Astrocyte (in vitro differentiated cells and primary cell): ENCODE data around the gene TWNK. TPM values are rescaled to one million over a fixed set of nuclear protein-coding genes. Genes with fewer than 3 reads are reported as not detected.
A peak's percentile ranks its signal among the peaks of the same experiment; 100 is the strongest.

Experiments used
- DNase-seq: peaks from one replicate; pipeline ENCODE4 v3.0.0-alpha.2; 2010; ENCODE audit warnings: low read depth
- FAIRE-seq: peaks from 2 replicates; lab custom pipeline; 2011; peaks lifted over from hg19 to GRCh38; lab: Jason Lieb, UNC
- H2AFZ ChIP-seq: 2 replicates; pipeline ENCODE4 v1.6.0; 2012; ENCODE audit warnings: low read depth, low read length, inconsistent platforms
- H3K27ac ChIP-seq: 2 replicates; pipeline ENCODE4 v1.5.1; 2011; ENCODE audit warnings: low read depth, low read length, inconsistent platforms
- H3K27me3 ChIP-seq: 2 replicates; pipeline ENCODE4 v1.6.0; 2011; ENCODE audit warnings: low read length, inconsistent platforms; ENCODE audit not compliant: insufficient read depth
- H3K36me3 ChIP-seq: 2 replicates; pipeline ENCODE4 v1.5.1; 2011; ENCODE audit warnings: low read length, inconsistent platforms; ENCODE audit not compliant: insufficient read depth
- H3K4me1 ChIP-seq: 2 replicates; pipeline ENCODE4 v1.5.1; 2011; ENCODE audit warnings: low read length, inconsistent platforms; ENCODE audit not compliant: insufficient read depth
- H3K4me2 ChIP-seq: 2 replicates; pipeline ENCODE4 v1.6.0; 2012; ENCODE audit warnings: low read length, inconsistent platforms
- H3K4me3 ChIP-seq: 2 replicates; pipeline ENCODE4 v1.5.1; 2011; ENCODE audit warnings: low read depth, mild to moderate bottlenecking, low read length, inconsistent platforms; ENCODE audit not compliant: insufficient read depth
- H3K79me2 ChIP-seq: 2 replicates; pipeline ENCODE4 v1.6.0; 2012; ENCODE audit warnings: mild to moderate bottlenecking, low read length, inconsistent platforms; ENCODE audit not compliant: insufficient read depth
- H3K9ac ChIP-seq: 2 replicates; pipeline ENCODE4 v1.6.0; 2012; ENCODE audit warnings: mild to moderate bottlenecking, low read length, inconsistent platforms
- H3K9me3 ChIP-seq: 2 replicates; pipeline ENCODE4 v1.5.1; 2012; ENCODE audit warnings: low read depth, mild to moderate bottlenecking, low read length, inconsistent platforms; ENCODE audit not compliant: insufficient read depth
- H4K20me1 ChIP-seq: 2 replicates; pipeline ENCODE4 v1.6.0; 2012; ENCODE audit warnings: low read length, inconsistent platforms; ENCODE audit not compliant: insufficient read depth
- H3K27ac Mint-ChIP-seq: one replicate; pipeline ENCODE4 v1.8.0; 2021; ENCODE audit warnings: mild to moderate bottlenecking, mixed read lengths; ENCODE audit not compliant: unreplicated experiment
- H3K27me3 Mint-ChIP-seq: one replicate; pipeline ENCODE4 v1.8.0; 2021; ENCODE audit warnings: low read depth, mixed read lengths; ENCODE audit not compliant: unreplicated experiment
- H3K36me3 Mint-ChIP-seq: one replicate; pipeline ENCODE4 v1.8.0; 2021; ENCODE audit warnings: low read depth, mixed read lengths; ENCODE audit not compliant: unreplicated experiment
- H3K4me1 Mint-ChIP-seq: one replicate; pipeline ENCODE4 v1.8.0; 2021; ENCODE audit warnings: low read depth, mixed read lengths; ENCODE audit not compliant: unreplicated experiment
- H3K4me3 Mint-ChIP-seq: one replicate; pipeline ENCODE4 v1.8.0; 2021; ENCODE audit warnings: mild to moderate bottlenecking, moderate library complexity, mixed read lengths; ENCODE audit not compliant: unreplicated experiment
- H3K9me3 Mint-ChIP-seq: one replicate; pipeline ENCODE4 v1.8.0; 2021; ENCODE audit warnings: mild to moderate bottlenecking, mixed read lengths; ENCODE audit not compliant: unreplicated experiment
- EZH2 ChIP-seq: IDR thresholded peaks from 2 replicates; pipeline ENCODE4 v1.6.1; 2012; ENCODE audit warnings: mild to moderate bottlenecking, low read length, inconsistent platforms; ENCODE audit not compliant: insufficient read depth
- total RNA-seq: library from RNA; stranded (reverse); gene quantifications from 2 replicates; pipeline ENCODE4 v1.2.1, GENCODE V29; 2021
- TF ChIP-seq, protein P1 (sequence below): IDR thresholded peaks from 2 replicates; pipeline ENCODE4 v1.5.1; 2011; ENCODE audit warnings: low read depth, mild to moderate bottlenecking, inconsistent platforms, low read length, moderate library complexity; ENCODE audit not compliant: insufficient read depth

Gene TWNK
- total RNA-seq, 1 donor from 2014 or later, result 12.9 TPM

DNA sequence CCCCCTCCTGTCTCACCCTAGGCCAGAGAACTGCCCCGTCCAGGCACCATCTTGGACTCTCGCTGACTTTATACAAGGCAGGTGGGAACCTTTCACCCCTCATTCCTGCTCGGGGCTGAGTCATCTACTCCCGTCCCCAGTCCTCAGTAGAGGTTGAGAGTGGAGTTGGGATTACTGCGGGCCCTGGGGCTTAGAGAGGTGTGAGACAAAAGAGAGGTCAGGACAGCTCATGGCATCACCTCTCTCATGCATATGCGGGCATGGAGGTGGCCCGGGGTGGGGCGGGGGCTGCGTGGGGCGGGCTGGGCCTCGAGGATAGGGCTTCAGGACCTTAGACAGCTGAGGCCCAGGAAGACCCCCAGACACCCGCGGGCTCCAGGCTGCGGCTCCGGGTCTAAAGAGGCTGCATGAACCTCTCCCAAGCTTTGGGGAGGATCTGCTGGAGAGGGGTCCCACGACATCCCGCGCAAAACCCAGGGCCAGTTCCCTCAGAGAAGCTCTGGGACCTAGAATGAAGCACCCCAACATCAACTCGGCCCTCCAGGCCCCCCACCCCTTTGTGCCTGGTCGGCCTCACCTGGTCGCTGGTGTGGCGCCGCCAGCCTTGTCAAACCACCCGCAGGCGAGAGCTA is 43.3 kb downstream of the TWNK start:
- H3K27ac Mint-ChIP-seq, result no peak overlapping the region
- DNase-seq (no peak), FAIRE-seq (no peak)
- Histone ChIP-seq H3K4me2 (peak overlapping the region; percentile 98), H4K20me1 (peaks cover 28% of the 10 kb centered on the region), H3K9me3 (no peaks in the 10 kb centered on the region), H3K79me2 (peaks cover 27% of the 10 kb centered on the region), H3K9ac (peak overlapping the region; percentile 96), H3K36me3 (peaks cover 8% of the 10 kb centered on the region), H2AFZ (peak overlapping the region; percentile 94), H3K4me1 (peaks cover 25% of the 10 kb centered on the region), H3K4me3 (peak overlapping the region; percentile 86), H3K27ac (no peak overlapping the region), H3K27me3 (no peaks in the 10 kb centered on the region)
- H3K4me1 Mint-ChIP-seq, result peaks cover 16% of the 10 kb centered on the region
- peak overlapping the region; percentile 88 for H3K4me3 Mint-ChIP-seq
- TF ChIP-seq, protein P1, sequence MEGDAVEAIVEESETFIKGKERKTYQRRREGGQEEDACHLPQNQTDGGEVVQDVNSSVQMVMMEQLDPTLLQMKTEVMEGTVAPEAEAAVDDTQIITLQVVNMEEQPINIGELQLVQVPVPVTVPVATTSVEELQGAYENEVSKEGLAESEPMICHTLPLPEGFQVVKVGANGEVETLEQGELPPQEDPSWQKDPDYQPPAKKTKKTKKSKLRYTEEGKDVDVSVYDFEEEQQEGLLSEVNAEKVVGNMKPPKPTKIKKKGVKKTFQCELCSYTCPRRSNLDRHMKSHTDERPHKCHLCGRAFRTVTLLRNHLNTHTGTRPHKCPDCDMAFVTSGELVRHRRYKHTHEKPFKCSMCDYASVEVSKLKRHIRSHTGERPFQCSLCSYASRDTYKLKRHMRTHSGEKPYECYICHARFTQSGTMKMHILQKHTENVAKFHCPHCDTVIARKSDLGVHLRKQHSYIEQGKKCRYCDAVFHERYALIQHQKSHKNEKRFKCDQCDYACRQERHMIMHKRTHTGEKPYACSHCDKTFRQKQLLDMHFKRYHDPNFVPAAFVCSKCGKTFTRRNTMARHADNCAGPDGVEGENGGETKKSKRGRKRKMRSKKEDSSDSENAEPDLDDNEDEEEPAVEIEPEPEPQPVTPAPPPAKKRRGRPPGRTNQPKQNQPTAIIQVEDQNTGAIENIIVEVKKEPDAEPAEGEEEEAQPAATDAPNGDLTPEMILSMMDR, result no peak
- TF ChIP-seq EZH2, result no peak
- H3K27me3 Mint-ChIP-seq, result peaks cover 2% of the 10 kb centered on the region
- peaks cover 5% of the 10 kb centered on the region for H3K36me3 Mint-ChIP-seq
- H3K9me3 Mint-ChIP-seq, result no peaks in the 10 kb centered on the region

- H3K27ac Mint-ChIP-seq, result peak within 1 kb of the TSS; percentile 98
- H3K27me3 Mint-ChIP-seq, result peaks cover 2% of the 10 kb centered on the region
- H3K9ac ChIP-seq, result peak within 1 kb of the TSS; percentile 96
- no peaks in the 10 kb centered on the region for H3K9me3 Mint-ChIP-seq
- DNase-seq (peak; percentile 92), FAIRE-seq (no peak)
- H2AFZ ChIP-seq, result peak within 1 kb of the TSS; percentile 94
- H3K4me2 ChIP-seq, result peak within 1 kb of the TSS; percentile 98
- peaks cover 7% of the 10 kb centered on the region for H3K36me3 Mint-ChIP-seq
- H4K20me1 ChIP-seq, result peaks cover 35% of the 10 kb centered on the region
- peak within 1 kb of the TSS; percentile 86 for H3K4me3 ChIP-seq
- H3K4me1 Mint-ChIP-seq, result peaks cover 16% of the 10 kb centered on the region
- peak within 1 kb of the TSS; percentile 96 for H3K27ac ChIP-seq
- no peak for TF ChIP-seq EZH2
- TF ChIP-seq, protein P1, result no peak
- peaks cover 27% of the 10 kb centered on the region for H3K79me2 ChIP-seq
- H3K27me3 ChIP-seq, result no peaks in the 10 kb centered on the region
- H3K9me3 ChIP-seq, result no peaks in the 10 kb centered on the region
- peaks cover 25% of the 10 kb centered on the region for H3K4me1 ChIP-seq
- H3K36me3 ChIP-seq, result peaks cover 14% of the 10 kb centered on the region
- H3K4me3 Mint-ChIP-seq, result peak within 1 kb of the TSS; percentile 88
Measured at GRCh38 chr10:101031128-101031795, 43.9 kb downstream of the TWNK start, which contains the start of the genes PDZD7 and SFXN3. Gene PDZD7, minus strand, starts transcription at chr10:101031129. Its CDS starts 910 bp downstream, at chr10:101030219. Gene SFXN3, plus strand, starts transcription at chr10:101031234. Its CDS starts 3,461 bp downstream, at chr10:101034695.
